Activated naive CD4-positive, alpha-beta T cell treated with anti-CD3 and anti-CD28 coated beads, Interleukin-2, amount 50 U/mL, for 72 hours (primary cell): ENCODE data around the gene C10orf62. TPM values are rescaled to one million over a fixed set of nuclear protein-coding genes. Genes with fewer than 3 reads are reported as not detected.
"Not testable (repeated sequence)": the region's sequence is repeated elsewhere in the genome, so short reads cannot be mapped to it uniquely, and the experiment has no call there.

Experiments used
- ATAC-seq, 2 donors: fragments of 150-1000 bp; cut with Tn5 transposase; 2 replicates each; pipeline ENCODE4 v1.10.0; 2021; ENCODE audit warnings: mild to moderate bottlenecking in 2 of 2, moderate library complexity in 2 of 2
- DNase-seq, 2 donors: peaks; one replicate each; pipeline ENCODE4 v3.0.0; 2021 to 2022; ENCODE audit warnings: low spot score in 2 of 2
- H3K27ac Mint-ChIP-seq, 2 donors: one replicate each; pipeline ENCODE4 v1.8.0; 2022; ENCODE audit warnings: mild to moderate bottlenecking in 2 of 2, mixed read lengths in 2 of 2
- H3K36me3 Mint-ChIP-seq, 2 donors: one replicate each; pipeline ENCODE4 v1.8.0; 2022; ENCODE audit warnings: mixed read lengths in 2 of 2
- H3K9me3 Mint-ChIP-seq, 2 donors: one replicate each; pipeline ENCODE4 v1.8.0; 2022; ENCODE audit warnings: mixed read lengths in 2 of 2
- total RNA-seq, 2 donors: library from RNA; stranded (reverse); gene quantifications; one replicate each; pipeline ENCODE4 v1.2.3, GENCODE V29; 2022

C10orf62 gene
- total RNA-seq, 2 donors from 2014 or later = not detected

- H3K9me3 Mint-ChIP-seq, H3K36me3 Mint-ChIP-seq, DNase-seq, ATAC-seq: not testable (repeated sequence)
- peak overlapping the region; percentile 19 to 36 for H3K27ac Mint-ChIP-seq
These were observed 28.7 kb upstream of the C10orf62 start for GRCh38 chr10:97560731-97561381.

GRCh38 chr10:97561386-97562077 is 28.0 kb upstream of the C10orf62 start:
- H3K36me3 Mint-ChIP-seq, DNase-seq, ATAC-seq, H3K9me3 Mint-ChIP-seq: not testable (repeated sequence)
- peak overlapping the region; percentile 19 to 36 for H3K27ac Mint-ChIP-seq

- ATAC-seq, H3K36me3 Mint-ChIP-seq, DNase-seq, H3K9me3 Mint-ChIP-seq, H3K27ac Mint-ChIP-seq: not testable (repeated sequence)
These were observed 27.2 kb upstream of the C10orf62 start for GRCh38 chr10:97562329-97562728.

GRCh38 chr10:97563337-97563736 is 26.2 kb upstream of the C10orf62 start:
- no peak for DNase-seq
- Mint-ChIP-seq H3K27ac (no peak overlapping the region), H3K9me3 (no peaks in the 10 kb centered on the region), H3K36me3 (no peaks in the 10 kb centered on the region)
- no peak for ATAC-seq

DNA sequence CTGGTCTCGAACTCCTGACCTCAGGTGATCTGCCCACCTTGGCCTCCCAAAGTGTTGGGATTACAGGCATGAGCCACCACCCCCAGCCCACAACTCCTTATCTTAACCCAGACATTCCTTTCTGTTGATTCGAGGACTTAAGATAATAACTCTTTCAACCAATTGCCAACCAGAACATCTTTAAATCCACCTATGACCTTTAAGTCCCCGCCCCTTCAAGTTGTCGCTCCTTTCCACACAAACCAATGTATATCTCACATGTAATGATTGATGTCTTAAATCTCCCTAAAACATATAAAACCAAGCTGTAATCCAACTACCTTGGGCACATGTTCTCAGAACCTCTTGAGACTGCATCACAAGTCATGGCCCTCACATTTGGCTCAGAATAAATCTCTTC is 24.7 kb upstream of the C10orf62 start:
- ATAC-seq (no peak), DNase-seq (no peak)
- no peaks in the 10 kb centered on the region for H3K9me3 Mint-ChIP-seq
- H3K27ac Mint-ChIP-seq = no peak overlapping the region
- H3K36me3 Mint-ChIP-seq = no peaks in the 10 kb centered on the region

- DNase-seq (peak in 1 of 2 donors; percentile 41), ATAC-seq (peak; percentile 62 to 96)
These were observed 23.1 kb upstream of the C10orf62 start for GRCh38 chr10:97566336-97566996.

DNA sequence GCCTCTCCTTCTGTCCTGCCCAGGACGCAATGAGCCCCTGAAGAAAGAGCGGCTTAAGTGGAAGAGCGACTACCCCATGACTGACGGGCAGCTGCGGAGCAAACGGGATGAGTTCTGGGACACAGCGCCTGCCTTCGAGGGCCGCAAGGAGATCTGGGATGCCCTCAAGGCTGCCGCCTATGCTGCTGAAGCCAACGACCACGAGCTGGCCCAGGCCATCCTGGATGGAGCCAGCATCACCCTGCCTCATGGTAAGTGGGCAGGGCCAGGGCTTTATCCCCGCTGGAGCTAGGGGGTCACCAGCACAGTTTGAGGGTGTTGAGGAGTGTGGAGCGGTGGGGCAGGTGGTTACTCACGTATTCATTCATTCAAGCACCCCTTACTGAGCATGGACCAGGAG is 21.6 kb upstream of the C10orf62 start:
- DNase-seq = no peak
- H3K9me3 Mint-ChIP-seq = no peaks in the 10 kb centered on the region
- H3K36me3 Mint-ChIP-seq = no peaks in the 10 kb centered on the region
- H3K27ac Mint-ChIP-seq = no peak overlapping the region
- no peak for ATAC-seq

More at GRCh38 chr10:97566336-97566996, 23.1 kb upstream of the C10orf62 start:
- no peaks in the 10 kb centered on the region for H3K9me3 Mint-ChIP-seq
- peak overlapping the region in 1 of 2 donors; percentile 6 for H3K27ac Mint-ChIP-seq
- H3K36me3 Mint-ChIP-seq = no peaks in the 10 kb centered on the region

DNA sequence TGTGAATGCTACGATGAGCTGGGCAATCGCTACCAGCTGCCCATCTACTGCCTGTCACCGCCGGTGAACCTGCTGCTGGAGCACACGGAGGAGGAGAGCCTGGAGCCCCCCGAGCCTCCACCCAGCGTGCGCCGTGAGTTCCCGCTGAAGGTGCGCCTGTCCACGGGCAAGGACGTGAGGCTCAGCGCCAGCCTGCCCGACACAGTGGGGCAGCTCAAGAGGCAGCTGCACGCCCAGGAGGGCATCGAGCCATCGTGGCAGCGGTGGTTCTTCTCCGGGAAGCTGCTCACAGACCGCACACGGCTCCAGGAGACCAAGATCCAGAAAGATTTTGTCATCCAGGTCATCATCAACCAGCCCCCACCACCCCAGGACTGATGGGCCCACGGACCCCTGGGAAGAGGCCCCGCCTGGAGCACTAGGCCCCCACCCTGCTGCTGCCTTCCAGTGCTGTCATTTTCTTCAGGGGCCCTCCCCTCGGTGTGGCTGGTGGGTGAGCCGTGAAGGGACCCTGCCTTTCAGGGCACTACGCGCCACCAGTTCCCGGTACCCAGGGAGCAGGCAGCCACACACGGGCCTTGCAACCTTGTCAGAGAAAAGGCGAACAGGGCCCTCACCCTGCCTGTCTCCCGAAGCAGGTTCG is 19.3 kb upstream of the C10orf62 start:
- Mint-ChIP-seq H3K27ac (no peak overlapping the region), H3K36me3 (no peaks in the 10 kb centered on the region), H3K9me3 (no peaks in the 10 kb centered on the region)
- ATAC-seq = no peak
- no peak for DNase-seq

DNA sequence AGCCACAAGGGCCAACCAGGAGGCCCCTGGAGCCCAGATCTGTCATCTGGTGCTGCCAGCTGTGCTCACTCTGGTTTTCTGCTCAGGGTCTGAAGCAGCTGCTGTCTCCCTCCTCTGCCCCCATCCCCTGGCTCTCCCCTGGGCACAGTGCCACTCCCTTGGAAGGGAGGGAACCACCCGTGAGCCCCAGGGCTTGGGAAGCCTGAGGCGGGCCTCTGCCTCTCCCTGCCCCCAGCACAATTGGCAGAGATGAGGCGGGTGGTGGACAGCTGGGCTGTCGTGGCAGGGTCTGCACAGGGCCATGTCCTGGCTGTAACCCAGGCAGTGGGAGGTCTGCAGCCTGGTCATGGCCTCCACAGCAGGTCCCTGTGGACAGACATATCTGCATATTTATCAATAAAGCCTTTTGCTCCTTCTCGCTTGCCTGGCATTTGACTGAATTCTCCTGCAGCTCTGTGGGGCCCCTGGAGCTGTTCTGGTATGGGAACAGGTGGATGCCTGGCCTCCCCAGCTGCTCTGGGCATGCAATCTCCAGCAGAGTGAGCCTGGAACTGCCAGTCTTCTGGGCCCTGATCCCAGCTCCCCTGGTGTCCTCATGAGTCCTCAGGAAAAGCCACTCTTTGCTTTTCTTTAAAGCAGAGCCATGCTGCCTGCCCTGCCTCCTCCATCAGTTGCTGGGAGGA is 18.6 kb upstream of the C10orf62 start:
- no peak for DNase-seq
- H3K9me3 Mint-ChIP-seq = no peaks in the 10 kb centered on the region
- no peak for ATAC-seq
- H3K27ac Mint-ChIP-seq = peak overlapping the region in 1 of 2 donors; percentile 44
- no peaks in the 10 kb centered on the region for H3K36me3 Mint-ChIP-seq

- Mint-ChIP-seq H3K9me3 (no peaks in the 10 kb centered on the region), H3K36me3 (no peaks in the 10 kb centered on the region), H3K27ac (peak overlapping the region in 1 of 2 donors; percentile 44)
- DNase-seq = no peak
- no peak for ATAC-seq
These were observed 17.9 kb upstream of the C10orf62 start for GRCh38 chr10:97571622-97572021.

GRCh38 chr10:97572214-97572989 is 17.1 kb upstream of the C10orf62 start, which contains the start of gene ANKRD2:
Gene ANKRD2, plus strand, starts transcription at chr10:97572779. Its CDS starts 10 bp downstream, at chr10:97572789.
- ATAC-seq (peak; percentile 70 to 71), DNase-seq (peak in 1 of 2 donors; percentile 67)
- H3K27ac Mint-ChIP-seq = peak within 1 kb of the TSS in 1 of 2 donors; percentile 44

DNA sequence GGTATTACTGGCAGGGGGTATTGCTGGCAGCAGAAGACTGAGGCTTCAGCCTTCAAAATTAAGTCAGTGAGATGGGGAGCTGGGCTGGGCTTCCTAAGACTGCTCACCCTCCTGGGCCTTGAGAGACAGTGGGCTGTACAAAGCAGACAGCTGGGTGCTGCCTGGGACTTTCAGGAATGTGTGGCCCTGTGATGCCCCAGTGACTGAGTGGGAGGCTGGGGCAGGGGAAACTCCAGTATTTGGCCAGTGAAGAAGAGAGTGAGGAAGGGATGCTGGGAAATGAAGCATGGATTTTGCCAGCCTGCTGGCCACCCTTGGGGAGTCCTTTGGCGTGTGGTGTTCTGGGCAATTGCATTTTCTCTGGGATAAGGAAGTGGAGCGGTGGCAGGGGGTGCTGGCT is 16.5 kb upstream of the C10orf62 start:
- ATAC-seq (no peak), DNase-seq (no peak)
- Mint-ChIP-seq H3K9me3 (no peaks in the 10 kb centered on the region), H3K27ac (no peak overlapping the region), H3K36me3 (no peaks in the 10 kb centered on the region)

More at GRCh38 chr10:97572214-97572989, 17.1 kb upstream of the C10orf62 start, which contains the start of gene ANKRD2:
- Mint-ChIP-seq H3K9me3 (no peaks in the 10 kb centered on the region), H3K36me3 (no peaks in the 10 kb centered on the region)

GRCh38 chr10:97573672-97574071 is 15.8 kb upstream of the C10orf62 start:
- H3K9me3 Mint-ChIP-seq = no peaks in the 10 kb centered on the region

DNA sequence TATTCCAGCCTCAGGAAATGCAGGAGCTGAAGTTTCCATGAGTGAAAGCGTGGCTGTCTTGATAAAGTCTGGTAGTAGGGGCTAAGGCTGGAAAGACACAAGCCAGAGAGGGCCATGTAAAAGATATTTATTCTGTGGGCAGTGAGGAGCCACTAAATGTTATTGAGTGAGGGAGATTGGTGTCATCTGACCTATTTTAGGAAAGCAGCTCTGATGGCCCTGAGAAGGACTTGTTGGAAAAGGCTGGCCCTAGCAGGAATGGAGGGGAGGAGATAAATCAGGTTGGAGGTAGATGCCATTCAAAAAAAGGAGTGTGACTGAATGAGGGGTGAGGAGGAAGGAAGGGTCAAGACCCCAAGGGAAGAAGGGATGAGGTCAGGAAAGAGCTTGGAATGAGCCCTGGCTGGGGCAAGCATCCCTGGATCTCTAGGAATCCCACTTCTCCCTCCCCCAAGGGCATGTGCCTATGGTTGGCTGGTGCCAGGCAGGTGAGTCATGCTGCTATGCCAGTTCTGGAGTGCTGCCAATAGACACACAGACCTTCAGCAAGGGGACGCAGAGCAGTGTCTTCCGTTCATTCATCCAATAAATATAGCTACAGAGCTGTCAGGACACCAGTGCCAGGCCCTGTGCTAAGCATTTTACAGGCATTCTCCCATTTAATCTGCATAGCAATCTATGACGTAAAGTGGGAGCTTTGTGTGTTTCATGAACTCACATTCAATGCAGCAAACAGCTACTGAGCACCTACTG is 15.0 kb upstream of the C10orf62 start:
- Mint-ChIP-seq H3K36me3 (no peaks in the 10 kb centered on the region), H3K9me3 (no peaks in the 10 kb centered on the region), H3K27ac (peak overlapping the region; percentile 1 to 23)
- DNase-seq = no peak
- no peak for ATAC-seq

More at GRCh38 chr10:97573672-97574071, 15.8 kb upstream of the C10orf62 start:
- ATAC-seq (peak; percentile 17 to 78), DNase-seq (no peak)
- H3K27ac Mint-ChIP-seq = peak overlapping the region in 1 of 2 donors; percentile 1
- no peaks in the 10 kb centered on the region for H3K36me3 Mint-ChIP-seq

DNA sequence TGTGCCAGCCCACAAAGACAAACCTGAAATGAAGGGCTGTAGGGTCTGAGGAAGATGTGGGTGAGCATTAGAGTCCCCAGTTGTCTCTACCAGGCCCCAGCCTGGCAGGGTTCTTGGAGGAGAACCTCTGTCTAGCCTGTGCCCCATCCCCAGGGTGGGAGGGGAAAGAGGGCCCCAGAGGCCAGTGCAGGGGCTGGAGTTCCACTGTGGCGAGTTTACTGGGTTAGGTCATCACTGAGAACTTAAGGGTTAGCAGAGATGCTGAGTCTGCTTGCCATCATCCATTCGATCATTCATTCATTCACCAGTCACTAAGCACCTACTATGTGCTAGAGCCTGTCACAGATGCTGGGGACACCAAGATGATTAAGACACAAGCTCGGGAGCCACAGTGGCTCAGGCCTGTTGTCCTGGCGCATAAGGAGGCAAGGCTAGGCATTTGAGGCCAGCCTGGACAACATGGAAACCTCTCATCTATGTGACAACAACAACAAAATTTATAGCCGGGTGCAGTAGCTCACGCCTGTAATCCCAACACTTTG is 14.3 kb upstream of the C10orf62 start:
- Mint-ChIP-seq H3K36me3 (no peaks in the 10 kb centered on the region), H3K9me3 (no peaks in the 10 kb centered on the region), H3K27ac (no peak overlapping the region)
- ATAC-seq (no peak), DNase-seq (no peak)
